ENCODE data around the gene TEX51.

DNA sequence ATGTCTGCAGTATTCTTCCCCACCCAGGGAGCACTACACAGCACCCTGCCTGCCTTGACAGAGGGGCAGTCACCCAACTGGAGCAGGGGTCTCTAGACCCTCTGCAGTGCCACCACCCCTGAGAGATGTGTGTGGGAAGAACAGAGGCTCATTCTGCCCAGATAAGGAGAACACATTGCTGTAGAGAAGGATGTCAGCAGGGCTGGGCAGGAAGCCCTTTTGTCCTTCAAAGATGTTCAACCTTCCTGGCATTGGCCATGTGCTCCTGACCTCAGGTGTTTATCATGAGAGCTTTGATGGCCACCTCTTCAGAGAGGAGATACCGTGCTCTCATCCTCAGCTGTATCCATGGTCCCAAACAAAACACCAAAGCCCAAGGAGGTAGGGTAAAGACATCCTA, 4.6 kb upstream of the TEX51 start:
- no peak for TF ChIP-seq EZH2phosphoT487 (IDR thresholded peaks at IDR 0.05; ENCODE audit: borderline replicate concordance)
- TF ChIP-seq, protein P1, sequence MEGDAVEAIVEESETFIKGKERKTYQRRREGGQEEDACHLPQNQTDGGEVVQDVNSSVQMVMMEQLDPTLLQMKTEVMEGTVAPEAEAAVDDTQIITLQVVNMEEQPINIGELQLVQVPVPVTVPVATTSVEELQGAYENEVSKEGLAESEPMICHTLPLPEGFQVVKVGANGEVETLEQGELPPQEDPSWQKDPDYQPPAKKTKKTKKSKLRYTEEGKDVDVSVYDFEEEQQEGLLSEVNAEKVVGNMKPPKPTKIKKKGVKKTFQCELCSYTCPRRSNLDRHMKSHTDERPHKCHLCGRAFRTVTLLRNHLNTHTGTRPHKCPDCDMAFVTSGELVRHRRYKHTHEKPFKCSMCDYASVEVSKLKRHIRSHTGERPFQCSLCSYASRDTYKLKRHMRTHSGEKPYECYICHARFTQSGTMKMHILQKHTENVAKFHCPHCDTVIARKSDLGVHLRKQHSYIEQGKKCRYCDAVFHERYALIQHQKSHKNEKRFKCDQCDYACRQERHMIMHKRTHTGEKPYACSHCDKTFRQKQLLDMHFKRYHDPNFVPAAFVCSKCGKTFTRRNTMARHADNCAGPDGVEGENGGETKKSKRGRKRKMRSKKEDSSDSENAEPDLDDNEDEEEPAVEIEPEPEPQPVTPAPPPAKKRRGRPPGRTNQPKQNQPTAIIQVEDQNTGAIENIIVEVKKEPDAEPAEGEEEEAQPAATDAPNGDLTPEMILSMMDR (IDR thresholded peaks at IDR 0.05 in 2 of 3, conservative IDR thresholded peaks at IDR 0.05 in 1 of 3; ENCODE audit: borderline replicate concordance in 1 of 3, insufficient read depth in 1 of 3, low read depth in 2 of 3, low read length in 2 of 3): no peak
- no peak for TF ChIP-seq EZH2 (IDR thresholded peaks at IDR 0.05)
- no peak for TF ChIP-seq POLR2A (IDR thresholded peaks at IDR 0.05; ENCODE audit: borderline replicate concordance, extremely low read depth, insufficient read depth, insufficient read length)
- TF ChIP-seq POLR2AphosphoS5 (IDR thresholded peaks at IDR 0.05; ENCODE audit: low read depth, low read length): no peak

Data from HCT116 (cell line).